Tibial nerve (tissue), 4 donors: Measurements from ENCODE around the gene SNX25. TPM values are rescaled to one million over a fixed set of nuclear protein-coding genes. Genes with fewer than 3 reads are reported as not detected.

Experiments
- DNase-seq, 2 donors: peaks; one replicate each; pipeline ENCODE4 v3.0.0-alpha.2; 2019; ENCODE audit warnings: low spot score in 2 of 2
- H3K27ac ChIP-seq, 4 donors: fragments of 200-600 bp; sonication (generic) in 3 of 4; one replicate each; pipeline ENCODE4 v1.5.1; 2017 to 2019; ENCODE audit warnings: mild to moderate bottlenecking in 1 of 4
- H3K27me3 ChIP-seq, 2 donors: fragments of 200-600 bp; sonication (generic) in 1 of 2; one replicate each; pipeline versions ENCODE4 v1.5.1 to v1.6.0; 2017 to 2019
- H3K36me3 ChIP-seq, 3 donors: fragments of 200-600 bp; sonication (generic); one replicate each; pipeline ENCODE4 v1.5.1; 2018 to 2019
- H3K4me1 ChIP-seq, 4 donors: fragments of 200-600 bp; sonication (generic) in 3 of 4; one replicate each; pipeline ENCODE4 v1.5.1; 2017 to 2019
- H3K4me3 ChIP-seq, 4 donors: fragments of 200-600 bp; sonication (generic) in 3 of 4; one replicate each; pipeline ENCODE4 v1.5.1; 2017 to 2019; ENCODE audit warnings: mild to moderate bottlenecking in 1 of 4, moderate library complexity in 1 of 4
- H3K9me3 ChIP-seq, 4 donors: fragments of 200-600 bp; sonication (generic) in 3 of 4; one replicate each; pipeline ENCODE4 v1.5.1; 2017 to 2019
- CTCF ChIP-seq, 5 experiments: fragments of 200-600 bp in 3 of 5; fragments of 450-650 bp in 2 of 5; sonication (generic) in 3 of 5; IDR thresholded peaks; one replicate each; pipeline ENCODE4 v1.5.1; 2016 to 2019; ENCODE audit warnings: antibody characterized with exemption in 5 of 5, mild to moderate bottlenecking in 3 of 5, moderate library complexity in 2 of 5
- EP300 ChIP-seq, 2 donors: sonication (generic); formaldehyde crosslinking; IDR thresholded peaks; one replicate each; pipeline ENCODE4 v1.6.1; 2017; ENCODE audit warnings: antibody characterized with exemption in 2 of 2, mild to moderate bottlenecking in 1 of 2
- POLR2A ChIP-seq, 2 donors: fragments of 450-650 bp; IDR thresholded peaks; one replicate each; pipeline ENCODE4 v1.6.1; 2017; ENCODE audit warnings: antibody characterized with exemption in 2 of 2, mild to moderate bottlenecking in 2 of 2, moderate library complexity in 2 of 2
- WGBS, 2 donors: methylation state at CpG; one replicate each; pipeline ENCODE4 v1.1.5; 2018; 5-methylcytosine and 5-hydroxymethylcytosine counted together
- total RNA-seq, 4 donors: library from RNA; depleted of rRNA; stranded (reverse); fragments of >200 nt; gene quantifications; one replicate each; pipeline ENCODE4 v1.1.0, GENCODE V29; 2016

SNX25 gene
- total RNA-seq, 4 donors from 2014 or later: 17.7 to 29.4 (median 23.5) TPM

GRCh38 chr4:185339941-185340340 lies 130.5 kb downstream of the SNX25 start:
- 84 to 87% methylated on average over 3 of the region's 3 CpGs for WGBS, 2 donors
- H3K27ac ChIP-seq: no peak overlapping the region
- peaks cover 0 to 13% (median 0%) of the 10 kb centered on the region in 4 donors for H3K4me1 ChIP-seq
- H3K36me3 ChIP-seq: peaks cover 0 to 57% (median 0%) of the 10 kb centered on the region in 3 donors
- H3K9me3 ChIP-seq: peaks cover 0 to 6% (median 0%) of the 10 kb centered on the region in 4 donors
- H3K27me3 ChIP-seq: no peaks in the 10 kb centered on the region
- DNase-seq: no peak
- no peak for TF ChIP-seq CTCF (IDR thresholded peaks at IDR 0.05)
- no peak for TF ChIP-seq POLR2A (IDR thresholded peaks at IDR 0.05)
- TF ChIP-seq EP300 (IDR thresholded peaks at IDR 0.05): no peak
- no peak overlapping the region for H3K4me3 ChIP-seq

- Histone ChIP-seq H3K27me3 (no peaks in the 10 kb centered on the region), H3K36me3 (peaks cover 0 to 56% (median 0%) of the 10 kb centered on the region in 3 donors), H3K27ac (no peak overlapping the region), H3K4me3 (no peak overlapping the region), H3K4me1 (peaks cover 0 to 19% (median 0%) of the 10 kb centered on the region in 4 donors), H3K9me3 (peaks cover 0 to 6% (median 0%) of the 10 kb centered on the region in 4 donors)
- TF ChIP-seq POLR2A (IDR thresholded peaks at IDR 0.05) (no peak), EP300 (IDR thresholded peaks at IDR 0.05) (no peak)
- 89 to 98% methylated on average over 2 of the region's 2 CpGs for WGBS, 2 donors
- DNase-seq: no peak
These were observed 132.0 kb downstream of the SNX25 start for GRCh38 chr4:185341377-185341776.

GRCh38 chr4:185341841-185342240 lies 132.4 kb downstream of the SNX25 start:
- no peaks in the 10 kb centered on the region for H3K27me3 ChIP-seq
- H3K4me1 ChIP-seq: peaks cover 0 to 19% (median 0%) of the 10 kb centered on the region in 4 donors
- 94 to 96% methylated on average over 6 of the region's 6 CpGs for WGBS, 2 donors
- no peak overlapping the region for H3K27ac ChIP-seq
- H3K36me3 ChIP-seq: peaks cover 0 to 59% (median 0%) of the 10 kb centered on the region in 3 donors
- peaks cover 0 to 6% (median 0%) of the 10 kb centered on the region in 4 donors for H3K9me3 ChIP-seq
- no peak overlapping the region for H3K4me3 ChIP-seq
- TF ChIP-seq CTCF (IDR thresholded peaks at IDR 0.05): no peak
- TF ChIP-seq EP300 (IDR thresholded peaks at IDR 0.05): no peak
- no peak for TF ChIP-seq POLR2A (IDR thresholded peaks at IDR 0.05)
- no peak for DNase-seq

- H3K4me3 ChIP-seq: no peak overlapping the region
- WGBS, 2 donors: 65% methylated on average over 15 of the region's 15 CpGs
- DNase-seq: peak; percentile 18 to 33
- H3K4me1 ChIP-seq: peaks cover 0 to 19% (median 0%) of the 10 kb centered on the region in 4 donors
- no peak for TF ChIP-seq EP300 (IDR thresholded peaks at IDR 0.05)
- no peak for TF ChIP-seq POLR2A (IDR thresholded peaks at IDR 0.05)
- no peak for TF ChIP-seq CTCF (IDR thresholded peaks at IDR 0.05)
- H3K9me3 ChIP-seq: peaks cover 0 to under 1% (median 0%) of the 10 kb centered on the region in 4 donors
- H3K36me3 ChIP-seq: peaks cover 0 to 68% (median 0%) of the 10 kb centered on the region in 3 donors
- peak overlapping the region in 3 of 4 donors; percentile 26 to 77 (median 47) for H3K27ac ChIP-seq
- H3K27me3 ChIP-seq: no peaks in the 10 kb centered on the region
These were observed 134.6 kb downstream of the SNX25 start for GRCh38 chr4:185343726-185344581.

- Histone ChIP-seq H3K4me3 (no peak overlapping the region), H3K27me3 (no peaks in the 10 kb centered on the region), H3K27ac (peak overlapping the region in 3 of 4 donors; percentile 26 to 77 (median 45)), H3K36me3 (peaks cover 0 to 64% (median 0%) of the 10 kb centered on the region in 3 donors), H3K9me3 (no peaks in the 10 kb centered on the region), H3K4me1 (peaks cover 0 to 19% (median 0%) of the 10 kb centered on the region in 4 donors)
- 59 to 68% methylated on average over 6 of the region's 6 CpGs for WGBS, 2 donors
- DNase-seq: no peak
- TF ChIP-seq POLR2A (IDR thresholded peaks at IDR 0.05): no peak
These were observed 135.5 kb downstream of the SNX25 start for GRCh38 chr4:185344743-185345538.
